ENCODE results near the gene SP6.

SP6 gene

GRCh38 chr17:47879028-47879585 is 28.1 kb upstream of the SP6 start:
- no peak for DNase-seq

- DNase-seq: no peak
Observed at GRCh38 chr17:47878203-47879027, 27.5 kb upstream of the SP6 start.

- DNase-seq: no peak
Observed at GRCh38 chr17:47877368-47878034, 26.5 kb upstream of the SP6 start.

GRCh38 chr17:47875011-47875985 is 24.3 kb upstream of the SP6 start:
- DNase-seq: no peak

GRCh38 chr17:47873200-47874090 is 22.5 kb upstream of the SP6 start:
- DNase-seq: no peak

- no peak for DNase-seq
Observed at GRCh38 chr17:47872651-47873161, 21.7 kb upstream of the SP6 start.

- no peak for DNase-seq
Observed at GRCh38 chr17:47872019-47872650, 21.2 kb upstream of the SP6 start.

- DNase-seq: no peak
Observed at GRCh38 chr17:47871048-47871447, 20.1 kb upstream of the SP6 start.

- DNase-seq: no peak
Observed at GRCh38 chr17:47870056-47870455, 19.1 kb upstream of the SP6 start.

GRCh38 chr17:47869114-47869513 is 18.2 kb upstream of the SP6 start:
- no peak for DNase-seq

- no peak for DNase-seq
Observed at GRCh38 chr17:47867813-47868533, 17.0 kb upstream of the SP6 start.

- DNase-seq: no peak
Observed at GRCh38 chr17:47866941-47867340, 16.0 kb upstream of the SP6 start.

GRCh38 chr17:47864791-47865216 is 13.8 kb upstream of the SP6 start:
- DNase-seq: no peak

- no peak for DNase-seq
Observed at GRCh38 chr17:47862621-47863440, 11.9 kb upstream of the SP6 start.

GRCh38 chr17:47860386-47860785 is 9.4 kb upstream of the SP6 start:
- no peak for DNase-seq

- DNase-seq: no peak
Observed at GRCh38 chr17:47857551-47858455, 6.8 kb upstream of the SP6 start.

- DNase-seq: no peak
Observed at GRCh38 chr17:47856830-47857229, 5.9 kb upstream of the SP6 start.

- no peak for DNase-seq
Observed at GRCh38 chr17:47855737-47856136, 4.8 kb upstream of the SP6 start.

Measured in NCI-H2107 (cell line).